ENCODE data around the gene MYO1G. TPM values are rescaled to one million over a fixed set of nuclear protein-coding genes. Genes with fewer than 3 reads are reported as not detected.

The MYO1G gene
- 1.0 TPM for total RNA-seq

GRCh38 chr7:44978511-44979366 is at the start of gene MYO1G:
Gene MYO1G, minus strand, starts transcription at chr7:44979015. Its CDS starts 54 bp downstream, at chr7:44978961.

GRCh38 chr7:45000093-45001032 is 21.5 kb upstream of the MYO1G start, which contains the start of gene CCM2:
Gene CCM2, plus strand, starts transcription at chr7:45000201. Its CDS starts 133 bp downstream, at chr7:45000334.

Other genes starting within 250 kb of the MYO1G start
- gene ZMIZ2, start 230.2 kb downstream of the MYO1G start, total RNA-seq: 17.5 TPM
- 863 TPM for gene PPIA, start 182.3 kb downstream of the MYO1G start, total RNA-seq
- gene H2AZ2, start 130.9 kb downstream of the MYO1G start, total RNA-seq: 221 TPM
- gene PURB, start 93.5 kb downstream of the MYO1G start, total RNA-seq: 49.4 TPM
- gene CCM2, start 21.2 kb upstream of the MYO1G start, total RNA-seq: 30.6 TPM
- gene NACAD, start 110.0 kb upstream of the MYO1G start, total RNA-seq: 8.9 TPM
- 47.3 TPM for gene TBRG4, start 132.7 kb upstream of the MYO1G start, total RNA-seq
- 18.1 TPM for gene RAMP3, start 178.8 kb upstream of the MYO1G start, total RNA-seq